Adrenal gland (tissue), 12 donors: ENCODE data around the gene CENPP. TPM values are rescaled to one million over a fixed set of nuclear protein-coding genes. Genes with fewer than 3 reads are reported as not detected.

Experiments
- DNase-seq, 7 donors: peaks; one replicate each; pipeline ENCODE4 v3.0.0-alpha.2; 2019 to 2020
- H3K27ac ChIP-seq, 5 donors: fragments of 200-600 bp; sonication (generic) in 4 of 5; 1 replicate in 3 of 5; 2 replicates in 2 of 5; pipeline versions ENCODE4 v1.5.1 to v1.8.0; 2016 to 2020; ENCODE audit warnings: mild to moderate bottlenecking in 1 of 5
- H3K27me3 ChIP-seq: fragments of 200-600 bp; 2 replicates; pipeline ENCODE4 v1.8.0; 2021
- H3K36me3 ChIP-seq, 2 donors: fragments of 200-600 bp; replicated peaks in 1 of 2; 1 replicate in 1 of 2; 2 replicates in 1 of 2; pipeline versions ENCODE4 v1.5.1 to v1.8.0; 2018 to 2022
- H3K4me1 ChIP-seq, 2 donors: fragments of 200-600 bp; replicated peaks in 1 of 2; 1 replicate in 1 of 2; 2 replicates in 1 of 2; pipeline versions ENCODE4 v1.5.1 to v1.8.0; 2018 to 2021
- H3K4me3 ChIP-seq, 4 donors: fragments of 200-600 bp; sonication (generic) in 3 of 4; one replicate each; pipeline ENCODE4 v1.5.1; 2016 to 2018
- H3K9me3 ChIP-seq, 3 donors: fragments of 200-600 bp; sonication (generic) in 1 of 3; replicated peaks in 1 of 3; 1 replicate in 2 of 3; 2 replicates in 1 of 3; pipeline versions ENCODE4 v1.5.1 to v1.8.0; 2016 to 2021
- POLR2A ChIP-seq, 2 donors: fragments of 450-650 bp; IDR thresholded peaks; one replicate each; pipeline ENCODE4 v1.6.1; 2017; ENCODE audit warnings: antibody characterized with exemption in 2 of 2, mild to moderate bottlenecking in 2 of 2, moderate library complexity in 1 of 2
- WGBS, 4 donors: extraction: QIAGEN DNeasy Blood & Tissue Kit in 2 of 4; methylation state at CpG; one replicate each; pipeline versions ENCODE4 v1.1.5 to v1.1.7; 2013 to 2017; 5-methylcytosine and 5-hydroxymethylcytosine counted together
- intact Hi-C, 2 donors: fragments of 100-400 bp; cut with DNase I; formaldehyde crosslinking; loops; one replicate each; pipeline versions ENCODE4 v1.14.1 to v1.15.0; 2022 to 2023
- polyA plus RNA-seq, 3 donors: library from polyadenylated mRNA; stranded (reverse); fragments of 200-250 nt in 2 of 3; fragments of 350-450 nt in 1 of 3; fragmentation: Illumina TruSeq in 1 of 3; extraction: RNeasy Lipid Tissue Mini Kit (QIAGEN cat#74804) in 1 of 3; gene quantifications; one replicate each; pipeline ENCODE4 v1.2.3, GENCODE V29; 2013 to 2014
- total RNA-seq, 9 donors: library from RNA; depleted of rRNA in 4 of 9; stranded (reverse); fragments of >200 nt in 4 of 9; fragments of 120-200 nt in 1 of 9; fragmentation: NEBNext Ultra II Directional in 1 of 9; extraction: Animal tissue kit (Norgen Biotek cat#: 25700) in 1 of 9; gene quantifications; one replicate each; pipeline versions ENCODE4 v1.1.0 to v1.2.4, GENCODE V29; 2013 to 2023
- TF ChIP-seq, protein P1 (sequence below), 6 experiments: fragments of 450-650 bp in 4 of 6; fragments of 200-600 bp in 2 of 6; sonication (generic) in 1 of 6; IDR thresholded peaks; 1 replicate in 5 of 6; 2 replicates in 1 of 6; pipeline versions ENCODE4 v1.5.1 to v1.8.0; 2016 to 2021; ENCODE audit warnings: antibody characterized with exemption in 6 of 6, mild to moderate bottlenecking in 2 of 6, moderate library complexity in 1 of 6
- donor health status: healthy with polysubstance abuse.
- donor health status: Bipolar disorder and iron deficiency.
- donor health status: DM: yes; HTN: yes; CAD: no.
- donor health status: DM: no; HTN: no; CAD: no.
- donor health status: DM: no; HTN: no; CAD: no.
- donor health status: DM: yes; HTN: yes; CAD: no.

The CENPP gene
- total and polyA plus RNA-seq, 12 donors, result 1.1 to 14.0 (median 3.1) TPM

DNA sequence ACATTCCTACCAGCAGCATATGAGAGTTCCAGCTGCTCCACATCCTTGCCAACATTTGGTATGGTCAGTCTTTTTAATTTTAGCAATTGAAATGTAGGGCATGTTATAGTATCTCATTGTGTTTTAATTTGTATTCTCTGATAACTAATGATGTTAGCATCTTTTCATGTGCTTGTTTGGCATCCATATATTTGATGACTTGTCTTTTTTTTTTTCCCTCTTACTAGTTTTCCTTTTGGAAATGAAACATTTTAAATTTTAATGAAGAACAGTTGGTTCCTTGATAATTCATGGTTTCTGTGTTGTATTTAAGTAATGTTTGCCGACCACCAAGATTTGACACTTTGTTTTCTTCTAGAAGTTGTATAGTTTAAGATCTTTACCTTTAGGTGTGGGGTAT, 69.9 kb downstream of the CENPP start:
- H3K4me3 ChIP-seq, result no peak overlapping the region
- no peak for TF ChIP-seq POLR2A (IDR thresholded peaks at IDR 0.05)
- TF ChIP-seq, protein P1, sequence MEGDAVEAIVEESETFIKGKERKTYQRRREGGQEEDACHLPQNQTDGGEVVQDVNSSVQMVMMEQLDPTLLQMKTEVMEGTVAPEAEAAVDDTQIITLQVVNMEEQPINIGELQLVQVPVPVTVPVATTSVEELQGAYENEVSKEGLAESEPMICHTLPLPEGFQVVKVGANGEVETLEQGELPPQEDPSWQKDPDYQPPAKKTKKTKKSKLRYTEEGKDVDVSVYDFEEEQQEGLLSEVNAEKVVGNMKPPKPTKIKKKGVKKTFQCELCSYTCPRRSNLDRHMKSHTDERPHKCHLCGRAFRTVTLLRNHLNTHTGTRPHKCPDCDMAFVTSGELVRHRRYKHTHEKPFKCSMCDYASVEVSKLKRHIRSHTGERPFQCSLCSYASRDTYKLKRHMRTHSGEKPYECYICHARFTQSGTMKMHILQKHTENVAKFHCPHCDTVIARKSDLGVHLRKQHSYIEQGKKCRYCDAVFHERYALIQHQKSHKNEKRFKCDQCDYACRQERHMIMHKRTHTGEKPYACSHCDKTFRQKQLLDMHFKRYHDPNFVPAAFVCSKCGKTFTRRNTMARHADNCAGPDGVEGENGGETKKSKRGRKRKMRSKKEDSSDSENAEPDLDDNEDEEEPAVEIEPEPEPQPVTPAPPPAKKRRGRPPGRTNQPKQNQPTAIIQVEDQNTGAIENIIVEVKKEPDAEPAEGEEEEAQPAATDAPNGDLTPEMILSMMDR (IDR thresholded peaks at IDR 0.05), result no peak
- no peaks in the 10 kb centered on the region for H3K36me3 ChIP-seq
- H3K27ac ChIP-seq, result no peak overlapping the region
- 87 to 100% (median 96%) methylated on average over 1 of the region's 1 CpG for WGBS, 4 donors
- peaks cover 0 to 7% of the 10 kb centered on the region in 2 donors for H3K4me1 ChIP-seq
- no peak for DNase-seq
- H3K27me3 ChIP-seq, result no peaks in the 10 kb centered on the region
- intact Hi-C loops, result no loop called here
- H3K9me3 ChIP-seq, result no peaks in the 10 kb centered on the region

GRCh38 chr9:92397853-92398252, 72.1 kb downstream of the CENPP start:
- DNase-seq, result no peak
- no peaks in the 10 kb centered on the region for H3K36me3 ChIP-seq
- 79 to 99% (median 89%) methylated on average over 3 of the region's 3 CpGs for WGBS, 4 donors
- H3K9me3 ChIP-seq, result no peaks in the 10 kb centered on the region
- peaks cover 0 to 7% of the 10 kb centered on the region in 2 donors for H3K4me1 ChIP-seq
- H3K27ac ChIP-seq, result no peak overlapping the region
- no peaks in the 10 kb centered on the region for H3K27me3 ChIP-seq
- intact Hi-C loops, result no loop called here
- no peak overlapping the region for H3K4me3 ChIP-seq
- TF ChIP-seq, protein P1 (IDR thresholded peaks at IDR 0.05), result no peak
- no peak for TF ChIP-seq POLR2A (IDR thresholded peaks at IDR 0.05)

DNA sequence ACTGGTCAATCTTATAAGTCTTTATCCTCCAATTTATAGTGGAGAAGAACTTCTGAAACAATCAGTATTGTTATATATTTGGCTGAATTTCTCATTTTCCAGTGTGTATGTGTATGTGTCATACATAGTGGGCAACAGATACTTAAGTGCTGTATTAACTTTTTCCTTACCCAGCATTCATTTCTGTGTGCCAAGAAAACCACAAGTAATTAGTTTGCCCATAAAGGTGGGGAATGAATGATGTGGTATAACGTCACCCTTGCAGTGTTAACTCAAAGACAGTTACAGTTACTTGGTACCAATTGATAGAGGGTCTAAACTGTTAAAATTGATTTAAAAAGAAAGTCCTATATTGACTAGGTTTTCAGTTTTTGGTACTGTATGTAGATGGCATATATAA, 76.6 kb downstream of the CENPP start:
- no peak for DNase-seq
- Histone ChIP-seq H3K36me3 (no peaks in the 10 kb centered on the region), H3K4me3 (peak overlapping the region in 1 of 4 donors; percentile 10), H3K27ac (no peak overlapping the region), H3K4me1 (peaks cover 0 to 19% of the 10 kb centered on the region in 2 donors), H3K27me3 (no peaks in the 10 kb centered on the region), H3K9me3 (no peaks in the 10 kb centered on the region)
- TF ChIP-seq, protein P1 (IDR thresholded peaks at IDR 0.05), result no peak
- no peak for TF ChIP-seq POLR2A (IDR thresholded peaks at IDR 0.05)
- WGBS, 4 donors, result 68 to 88% (median 81%) methylated on average over 1 of the region's 1 CpG
- intact Hi-C loops, result no loop called here

- peak overlapping the region in 1 of 4 donors; percentile 28 for H3K4me3 ChIP-seq
- H3K36me3 ChIP-seq, result no peaks in the 10 kb centered on the region
- no peak overlapping the region for H3K27ac ChIP-seq
- H3K4me1 ChIP-seq, result peaks cover 0 to 19% of the 10 kb centered on the region in 2 donors
- WGBS, 4 donors, result 69 to 80% (median 74%) methylated on average over 5 of the region's 5 CpGs
- no peak for DNase-seq
- H3K9me3 ChIP-seq, result no peaks in the 10 kb centered on the region
- TF ChIP-seq POLR2A (IDR thresholded peaks at IDR 0.05), result no peak
- TF ChIP-seq, protein P1 (IDR thresholded peaks at IDR 0.05), result no peak
- H3K27me3 ChIP-seq, result no peaks in the 10 kb centered on the region
- intact Hi-C loops, result no loop called here
Measured at GRCh38 chr9:92402826-92403745, 77.3 kb downstream of the CENPP start.
